GM06990 (cell line): ENCODE measurements around the gene FGF5.
A peak's percentile ranks its signal among the peaks of the same experiment; 100 is the strongest.

Experiments used
- DNase-seq: peaks from one replicate; pipeline ENCODE4 v3.0.0-alpha.2; 2011; ENCODE audit not compliant: insufficient read length; ENCODE audit errors: extremely low read depth
- H3K27me3 ChIP-seq: replicated peaks from 2 replicates; pipeline ENCODE4 v1.6.0; 2011; ENCODE audit warnings: low read length; ENCODE audit not compliant: control insufficient read depth, insufficient read depth
- H3K36me3 ChIP-seq: 2 replicates; pipeline ENCODE4 v1.5.1; 2011; ENCODE audit warnings: low read length; ENCODE audit not compliant: control insufficient read depth, insufficient read depth
- H3K4me3 ChIP-seq: replicated peaks from 2 replicates; pipeline ENCODE4 v1.5.1; 2011; ENCODE audit warnings: low read depth, mild to moderate bottlenecking, control low read depth, low read length
- TF ChIP-seq, protein P1 (sequence below): IDR thresholded peaks from 2 replicates; pipeline ENCODE4 v1.5.1; 2011; ENCODE audit warnings: low read length, control low read depth, mild to moderate bottlenecking, inconsistent platforms; ENCODE audit not compliant: insufficient read depth, poor library complexity, severe bottlenecking

The FGF5 gene

DNA sequence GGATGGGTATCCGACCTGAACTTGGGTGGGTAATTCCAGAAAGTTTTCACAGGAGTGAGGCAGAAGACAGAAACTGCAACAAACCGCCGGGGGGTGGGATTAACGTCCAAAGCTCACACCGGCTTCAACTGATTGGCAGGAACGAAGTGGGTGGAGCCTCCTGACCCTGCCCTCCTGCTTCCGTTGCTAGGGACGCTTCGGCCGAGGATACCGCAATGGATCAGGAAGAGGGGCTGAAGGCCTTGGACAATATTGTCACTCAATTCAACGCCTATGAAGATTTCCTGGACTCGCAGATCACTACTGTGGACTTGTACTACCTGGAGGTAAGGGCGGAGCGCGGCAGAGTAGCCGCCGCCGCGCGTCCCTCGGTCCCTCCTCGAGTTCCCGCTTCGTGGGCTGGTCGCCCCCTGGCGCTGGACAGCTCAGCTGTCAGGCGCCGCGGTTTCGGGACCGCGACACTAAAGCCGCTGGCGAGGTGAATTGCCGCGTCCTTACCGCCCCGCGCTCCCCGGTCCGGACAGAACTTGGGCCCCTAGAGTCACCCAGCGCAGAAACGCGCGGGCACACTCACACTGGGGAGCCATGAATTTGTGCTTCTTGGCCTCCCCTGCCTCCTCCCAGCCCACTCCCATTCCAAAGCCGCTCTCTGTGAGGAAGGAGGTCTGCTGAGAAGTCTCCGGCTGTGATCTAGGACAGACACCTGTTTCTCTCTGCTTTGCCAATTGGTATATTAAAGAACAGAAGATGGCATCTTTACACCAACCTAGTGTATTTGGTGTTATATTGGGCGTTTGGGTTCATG is 69.3 kb downstream of the FGF5 start, which contains the start of gene CFAP299:
CFAP299 (plus strand) TSS at position 177 of the 805 bp plus-strand sequence.
- Histone ChIP-seq H3K36me3 (no peaks in the 10 kb centered on the region), H3K27me3 (no peaks in the 10 kb centered on the region; the same call in none of the 2 replicates), H3K4me3 (peak within 1 kb of the TSS; percentile 64)
- TF ChIP-seq, protein P1, sequence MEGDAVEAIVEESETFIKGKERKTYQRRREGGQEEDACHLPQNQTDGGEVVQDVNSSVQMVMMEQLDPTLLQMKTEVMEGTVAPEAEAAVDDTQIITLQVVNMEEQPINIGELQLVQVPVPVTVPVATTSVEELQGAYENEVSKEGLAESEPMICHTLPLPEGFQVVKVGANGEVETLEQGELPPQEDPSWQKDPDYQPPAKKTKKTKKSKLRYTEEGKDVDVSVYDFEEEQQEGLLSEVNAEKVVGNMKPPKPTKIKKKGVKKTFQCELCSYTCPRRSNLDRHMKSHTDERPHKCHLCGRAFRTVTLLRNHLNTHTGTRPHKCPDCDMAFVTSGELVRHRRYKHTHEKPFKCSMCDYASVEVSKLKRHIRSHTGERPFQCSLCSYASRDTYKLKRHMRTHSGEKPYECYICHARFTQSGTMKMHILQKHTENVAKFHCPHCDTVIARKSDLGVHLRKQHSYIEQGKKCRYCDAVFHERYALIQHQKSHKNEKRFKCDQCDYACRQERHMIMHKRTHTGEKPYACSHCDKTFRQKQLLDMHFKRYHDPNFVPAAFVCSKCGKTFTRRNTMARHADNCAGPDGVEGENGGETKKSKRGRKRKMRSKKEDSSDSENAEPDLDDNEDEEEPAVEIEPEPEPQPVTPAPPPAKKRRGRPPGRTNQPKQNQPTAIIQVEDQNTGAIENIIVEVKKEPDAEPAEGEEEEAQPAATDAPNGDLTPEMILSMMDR, result peak; percentile 34
- DNase-seq, result peak; percentile 69

DNA sequence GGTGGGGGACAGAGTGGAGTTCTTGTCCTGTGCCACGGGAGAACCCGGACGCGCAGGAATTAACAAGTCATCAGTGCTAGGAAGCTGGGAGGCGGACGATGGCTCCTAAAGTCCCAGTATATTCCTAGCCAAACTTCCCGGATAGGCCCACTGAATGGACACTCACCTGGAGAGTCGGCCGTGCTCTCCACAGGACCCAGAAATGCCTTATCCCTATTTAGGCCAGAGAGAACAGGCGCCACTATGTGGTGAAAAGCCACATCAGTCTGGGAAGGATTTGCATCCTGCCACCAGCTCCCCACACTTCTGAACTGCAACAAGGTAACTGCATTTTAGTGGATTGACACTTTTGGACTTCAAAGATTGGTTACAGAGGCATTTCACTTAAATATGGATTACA is 70.1 kb downstream of the FGF5 start:
- Histone ChIP-seq H3K36me3 (no peaks in the 10 kb centered on the region), H3K27me3 (no peaks in the 10 kb centered on the region; the same call in none of the 2 replicates), H3K4me3 (no peak overlapping the region)
- DNase-seq, result no peak
- TF ChIP-seq, protein P1, result no peak

DNA sequence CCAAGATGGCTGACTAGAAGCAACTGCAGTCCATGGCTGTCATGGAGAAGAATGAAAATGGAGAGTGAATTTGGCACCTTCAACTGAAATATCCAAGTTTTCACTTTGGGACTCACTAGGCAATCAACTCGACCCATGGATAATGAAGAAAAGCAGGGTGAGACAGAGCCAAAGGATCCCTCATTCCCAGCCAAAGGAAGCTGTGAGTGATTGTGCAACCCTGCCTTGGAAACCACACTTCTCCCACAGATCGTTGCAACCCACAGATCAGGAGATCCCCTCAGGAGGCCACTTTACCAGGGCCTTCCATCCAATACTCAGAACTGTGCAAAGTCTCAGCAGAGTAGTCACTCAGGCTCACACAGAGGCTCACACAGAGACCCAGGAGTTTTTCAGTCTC is 73.6 kb downstream of the FGF5 start:
- H3K36me3 ChIP-seq, result no peaks in the 10 kb centered on the region
- H3K27me3 ChIP-seq, result no peaks in the 10 kb centered on the region; the same call in 1 of the 2 replicates
- no peak for DNase-seq
- H3K4me3 ChIP-seq, result no peak overlapping the region
- TF ChIP-seq, protein P1, result no peak
